Measurements from ENCODE around the gene SLC25A21. TPM values are rescaled to one million over a fixed set of nuclear protein-coding genes. Genes with fewer than 3 reads are reported as not detected.

Gene SLC25A21
- total RNA-seq, 1 experiment from 2014 or later, result 7.1 TPM

GRCh38 chr14:36951380-36951911, 221.0 kb downstream of the SLC25A21 start:
- WGBS (ENCODE audit: extremely low coverage, insufficient read length, low lambda C conversion rate), result no CpG with 5 or more reads among the region's 2 CpGs
- Mint-ChIP-seq H3K9me3 (no peaks in the 10 kb centered on the region), H3K36me3 (ENCODE audit: insufficient read depth in 1 of 3, low read depth in 3 of 3) (no peaks in the 10 kb centered on the region), H3K4me1 (peaks cover 13 to 14% of the 10 kb centered on the region in 2 experiments), H3K27ac (no peak overlapping the region), H3K27me3 (ENCODE audit: low read depth) (no peaks in the 10 kb centered on the region), H3K4me3 (no peak overlapping the region)
- no peak overlapping the region for H3K56ac ChIP-seq (ENCODE audit: insufficient read length, low read depth, low read length)
- no peak overlapping the region for H2BK12ac ChIP-seq (ENCODE audit: insufficient read length, low read depth, low read length)
- no peak overlapping the region for H2AK5ac ChIP-seq (ENCODE audit: insufficient read length, low read length)
- H3K9me3 ChIP-seq (ENCODE audit: control insufficient read depth, low read depth, low read length), result no peaks in the 10 kb centered on the region
- H2BK120ac ChIP-seq (ENCODE audit: low read depth, low read length, poor library complexity, severe bottlenecking), result no peak overlapping the region
- H3K79me1 ChIP-seq (ENCODE audit: insufficient read depth, low read depth, low read length, poor library complexity, severe bottlenecking), result no peaks in the 10 kb centered on the region
- no peak overlapping the region for H3K9ac ChIP-seq (ENCODE audit: extremely low read depth, insufficient read length, low read length)
- H2BK5ac ChIP-seq (ENCODE audit: insufficient read length, low read length), result no peak overlapping the region
- no peak overlapping the region for H3T11ph ChIP-seq (ENCODE audit: low read length)
- no peaks in the 10 kb centered on the region for H3K27me3 ChIP-seq (ENCODE audit: insufficient read depth, low read length)
- H2BK15ac ChIP-seq (ENCODE audit: low read depth, low read length), result no peak overlapping the region
- no peak overlapping the region for H4K5ac ChIP-seq (ENCODE audit: insufficient read length, low read depth, low read length)
- H3K4ac ChIP-seq (ENCODE audit: low read depth, low read length), result no peak overlapping the region
- no peak overlapping the region for H4K8ac ChIP-seq (replicated peaks; ENCODE audit: insufficient read length, low read depth, low read length)
- no peaks in the 10 kb centered on the region for H3K79me2 ChIP-seq (ENCODE audit: insufficient read depth, low read length)
- peaks cover 3% of the 10 kb centered on the region; the same call in 1 of the 2 replicates for H3K4me1 ChIP-seq (ENCODE audit: insufficient read depth, low read length)
- no peak overlapping the region for H4K91ac ChIP-seq (ENCODE audit: insufficient read length, low read depth, low read length)
- H3K27ac ChIP-seq (ENCODE audit: insufficient read length, low read depth, low read length), result no peak overlapping the region
- no peak for DNase-seq
- TF ChIP-seq CTCF (conservative IDR thresholded peaks at IDR 0.05), result no peak
- no peaks in the 10 kb centered on the region for H4K20me1 ChIP-seq (ENCODE audit: control insufficient read depth, insufficient read depth, insufficient read length)
- H3K4me2 ChIP-seq (ENCODE audit: insufficient read depth, insufficient read length, low read length), result no peak overlapping the region
- no peak overlapping the region for H2BK20ac ChIP-seq (ENCODE audit: low read depth, low read length, poor library complexity, severe bottlenecking)
- no peak overlapping the region for H3K14ac ChIP-seq (ENCODE audit: insufficient read depth, low read length)
- no peak overlapping the region for H3K23ac ChIP-seq (ENCODE audit: insufficient read length, low read depth, low read length)
- H3K23me2 ChIP-seq (ENCODE audit: insufficient read length, low read depth, low read length, poor library complexity, severe bottlenecking), result no peaks in the 10 kb centered on the region
- no peak overlapping the region for H3K18ac ChIP-seq (ENCODE audit: insufficient read length, low read depth, low read length)
- H2AFZ ChIP-seq (ENCODE audit: low read length), result no peak overlapping the region

Measured in H9 (cell line).